ENCODE results near the gene GRIN2C.
"Not testable (repeated sequence)": the region's sequence is repeated elsewhere in the genome, so short reads cannot be mapped to it uniquely, and the experiment has no call there.

Gene GRIN2C

DNA sequence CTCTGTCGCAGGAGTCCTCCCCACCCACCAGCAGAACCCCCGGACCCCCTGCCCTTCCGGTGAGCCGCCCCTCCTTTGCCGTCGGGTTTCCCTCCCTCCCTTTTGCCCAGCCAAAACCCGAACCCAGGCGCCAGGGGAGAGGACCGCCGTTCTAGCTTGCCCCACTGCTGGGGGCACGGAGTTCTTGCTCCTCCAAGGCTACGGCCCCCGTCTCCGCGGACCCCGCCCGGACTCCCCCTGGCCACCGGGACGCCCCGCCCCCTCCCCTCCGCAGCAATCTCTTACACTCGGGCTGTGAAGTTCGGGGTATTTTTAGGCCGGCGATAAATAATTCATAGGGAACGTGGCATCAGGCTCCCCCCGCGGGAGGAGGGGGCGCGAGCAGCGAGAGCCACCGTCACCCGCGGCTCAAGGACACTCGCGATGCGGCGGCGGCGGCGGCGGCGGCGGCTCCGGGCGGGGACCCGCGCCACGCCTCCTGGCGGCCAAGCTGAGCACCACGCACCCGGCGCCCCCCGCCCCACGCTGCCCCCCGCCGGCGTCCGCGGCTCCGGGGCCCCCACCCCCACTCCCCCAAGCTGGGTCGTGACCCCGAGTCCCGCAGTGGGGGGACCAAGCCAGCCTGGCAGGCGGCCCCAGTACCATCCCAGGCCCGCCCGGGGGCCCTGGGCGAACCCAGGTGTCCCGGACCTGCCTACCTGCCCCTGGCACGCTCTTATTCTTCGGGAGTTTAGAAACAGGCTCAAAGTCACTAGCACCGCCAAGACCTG, at the start of gene GRIN2C:
TSS of gene GRIN2C (minus strand) at position 427 of the 770 bp plus-strand sequence. CDS start 4,793 bp downstream, outside the sequence.
- DNase-seq (ENCODE audit: low spot score) = no peak

GRCh38 chr17:74909097-74909496, 49.4 kb upstream of the GRIN2C start:
- DNase-seq (ENCODE audit: low spot score) = not testable (repeated sequence)

- DNase-seq (ENCODE audit: low spot score) = no peak
These were observed 47.3 kb upstream of the GRIN2C start for GRCh38 chr17:74907012-74907411.

DNA sequence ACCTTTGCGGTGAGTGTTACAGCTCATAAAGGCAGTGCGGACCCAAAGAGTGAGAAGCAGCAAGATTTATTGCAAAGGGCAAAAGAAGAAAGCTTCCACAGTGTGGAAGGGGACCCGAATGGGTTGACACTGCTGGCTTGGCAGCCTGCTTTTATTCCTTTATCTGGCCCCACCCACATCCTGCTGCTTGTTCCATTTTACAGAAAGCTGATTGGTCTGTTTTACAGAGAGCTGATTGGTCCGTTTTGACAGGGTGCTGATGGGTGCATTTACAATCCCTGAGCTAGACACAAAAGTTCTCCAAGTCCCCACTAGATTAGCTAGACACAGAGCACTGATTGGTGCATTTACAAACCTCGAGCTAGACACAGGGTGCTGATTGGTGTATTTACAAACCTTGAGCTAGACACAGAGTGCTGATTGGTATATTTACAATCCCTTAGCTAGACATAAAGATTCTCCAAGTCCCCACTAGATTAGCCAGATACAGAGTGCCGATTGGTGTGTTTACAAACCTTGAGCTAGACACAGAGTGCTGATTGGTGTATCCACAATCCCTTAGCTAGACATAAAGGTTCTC, 46.6 kb upstream of the GRIN2C start:
- DNase-seq (ENCODE audit: low spot score) = not testable (repeated sequence)

GRCh38 chr17:74904687-74905409, 45.2 kb upstream of the GRIN2C start:
- DNase-seq (ENCODE audit: low spot score) = no peak

- no peak for DNase-seq (ENCODE audit: low spot score)
These were observed 44.0 kb upstream of the GRIN2C start for GRCh38 chr17:74903671-74904070.

- no peak for DNase-seq (ENCODE audit: low spot score)
These were observed 43.3 kb upstream of the GRIN2C start for GRCh38 chr17:74903034-74903433.

DNA sequence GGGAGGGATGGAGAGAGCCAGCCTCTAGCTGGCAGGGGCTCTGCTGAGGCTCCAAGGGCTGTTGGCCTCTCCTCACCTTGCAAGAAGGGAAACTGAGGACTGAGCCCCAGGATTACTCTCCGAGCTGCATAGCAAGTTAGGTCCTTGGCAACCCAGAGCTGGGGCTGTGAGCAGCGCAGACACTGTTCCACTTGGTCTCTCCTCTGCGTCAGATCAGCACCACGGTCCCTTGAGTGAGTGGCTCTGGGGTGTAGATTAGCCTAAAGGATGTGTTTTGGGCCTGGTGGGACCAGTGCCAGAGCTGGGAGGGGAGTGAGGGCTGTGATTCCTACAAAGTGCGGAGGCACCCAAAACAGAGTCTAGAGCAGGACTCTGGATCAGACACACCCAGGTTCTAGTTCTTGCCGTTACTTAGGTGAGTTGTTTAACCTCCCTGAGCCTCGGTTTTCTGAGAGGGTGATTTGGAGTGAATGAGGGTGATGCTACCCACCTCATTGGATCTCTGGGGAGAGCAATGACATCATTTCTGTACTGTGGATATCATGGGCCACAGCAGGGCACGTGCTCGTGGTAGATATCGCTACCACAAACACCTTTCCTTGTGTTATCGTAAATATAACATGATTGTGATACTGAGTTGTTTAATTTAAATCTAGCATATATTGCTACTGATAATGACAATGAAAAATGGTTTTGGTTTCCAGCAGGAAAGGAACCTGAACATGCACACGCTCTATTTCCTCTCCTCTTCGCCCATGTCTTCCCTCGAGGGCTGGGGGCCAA, 41.9 kb upstream of the GRIN2C start:
- no peak for DNase-seq (ENCODE audit: low spot score)

GRCh38 chr17:74900208-74900607, 40.5 kb upstream of the GRIN2C start:
- DNase-seq (ENCODE audit: low spot score) = no peak

DNA sequence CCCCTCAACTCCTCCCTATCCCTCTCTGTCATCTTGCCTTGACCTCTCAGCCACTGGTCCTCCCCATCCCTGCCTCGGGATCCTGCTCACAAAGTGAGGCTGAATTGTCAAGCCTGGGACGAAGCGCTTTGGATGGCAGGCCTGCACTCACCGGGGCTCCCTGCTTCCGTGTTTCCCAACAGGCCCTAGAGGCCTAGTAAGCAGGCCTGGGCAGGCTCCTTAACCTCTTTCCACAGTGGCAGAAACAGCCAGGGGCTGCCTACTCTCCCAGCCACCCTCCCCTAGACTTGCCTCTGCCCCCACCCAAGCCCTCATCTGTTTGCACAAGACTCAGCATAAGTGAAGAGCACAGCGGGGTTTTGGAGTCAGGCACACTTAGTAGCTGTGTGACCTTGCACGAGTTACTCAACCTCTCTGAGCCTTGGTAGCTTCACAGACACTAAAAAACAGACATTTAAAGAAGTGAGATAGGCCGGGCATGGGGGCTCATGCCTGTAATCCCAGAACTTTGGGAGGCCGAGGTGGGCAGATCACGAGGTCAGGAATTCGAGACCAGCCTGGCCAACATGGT, 38.8 kb upstream of the GRIN2C start:
- no peak for DNase-seq (ENCODE audit: low spot score)

- no peak for DNase-seq (ENCODE audit: low spot score)
These were observed 34.4 kb upstream of the GRIN2C start for GRCh38 chr17:74893936-74894671.

DNA sequence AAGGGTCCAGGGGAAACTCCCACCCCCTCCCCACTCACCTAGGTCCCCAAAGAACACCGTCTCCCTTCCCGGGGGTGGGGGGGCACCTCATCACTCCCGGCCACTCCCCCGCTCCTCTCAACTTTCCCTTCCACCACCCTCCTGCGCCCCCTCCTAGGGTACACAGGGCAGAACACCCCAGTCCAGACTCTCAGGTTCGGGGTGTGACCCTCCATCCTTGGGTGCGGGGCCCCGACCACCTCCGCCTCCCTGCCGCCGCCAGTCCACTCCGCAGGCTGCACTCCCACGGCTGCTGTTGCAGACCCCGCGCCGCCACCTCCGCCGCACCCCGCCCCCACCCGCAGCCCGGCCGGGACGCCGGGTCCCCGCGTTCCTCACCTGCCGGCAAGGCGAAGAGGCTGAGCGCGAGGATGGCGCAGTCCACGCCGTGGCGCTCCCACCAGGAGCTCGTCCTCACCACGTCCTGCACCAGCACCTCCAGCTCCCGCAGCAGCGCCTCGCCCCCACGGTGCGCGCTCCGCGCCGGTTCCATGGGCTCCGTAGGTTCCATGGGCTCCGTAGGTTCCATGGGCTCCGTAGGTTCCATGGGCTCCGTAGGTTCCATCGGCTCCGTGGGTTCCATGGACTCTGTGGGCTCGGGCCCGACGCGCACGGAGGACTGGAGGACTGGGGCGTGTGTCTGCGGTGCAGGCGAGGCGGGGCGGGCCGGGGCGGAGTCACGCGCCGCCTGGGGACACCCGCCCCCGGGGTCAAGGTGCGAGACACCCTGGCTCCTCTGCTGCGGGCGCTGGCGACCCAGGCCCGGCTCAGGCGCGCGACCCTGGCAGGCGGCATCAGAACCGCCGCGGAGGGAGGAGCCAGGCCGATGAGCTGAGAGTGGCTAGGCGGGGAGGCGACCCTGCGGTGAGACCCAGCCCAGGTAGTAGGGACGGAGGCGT, 33.6 kb upstream of the GRIN2C start, which contains the start of gene FADS6:
TSS of gene FADS6 (minus strand) at position 660 of the 938 bp plus-strand sequence. CDS start at position 622, 38 bp downstream.
- no peak for DNase-seq (ENCODE audit: low spot score)

GRCh38 chr17:74892013-74892841, 32.5 kb upstream of the GRIN2C start:
- no peak for DNase-seq (ENCODE audit: low spot score)

- DNase-seq (ENCODE audit: low spot score) = no peak
These were observed 30.9 kb upstream of the GRIN2C start for GRCh38 chr17:74890554-74890953.

DNA sequence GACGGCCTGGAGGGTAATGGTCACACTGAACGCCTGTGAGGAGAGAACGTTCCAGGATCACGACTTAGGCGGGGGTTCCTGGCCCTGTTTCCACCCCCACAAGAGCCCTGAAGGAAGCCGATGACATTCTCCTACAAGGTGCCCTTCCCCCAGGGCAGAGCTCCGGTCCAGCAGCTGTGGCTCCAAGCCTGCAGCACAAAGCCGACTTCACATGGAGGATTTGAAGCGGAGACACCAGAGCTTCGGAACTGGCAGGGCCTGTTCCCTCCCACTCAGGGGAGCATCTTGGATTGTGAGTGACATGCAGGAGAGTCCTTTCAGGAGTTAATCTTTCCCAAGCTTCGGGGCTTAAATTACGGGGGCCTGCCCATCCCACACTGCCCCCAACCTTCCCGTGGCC, 28.8 kb upstream of the GRIN2C start:
- no peak for DNase-seq (ENCODE audit: low spot score)

DNA sequence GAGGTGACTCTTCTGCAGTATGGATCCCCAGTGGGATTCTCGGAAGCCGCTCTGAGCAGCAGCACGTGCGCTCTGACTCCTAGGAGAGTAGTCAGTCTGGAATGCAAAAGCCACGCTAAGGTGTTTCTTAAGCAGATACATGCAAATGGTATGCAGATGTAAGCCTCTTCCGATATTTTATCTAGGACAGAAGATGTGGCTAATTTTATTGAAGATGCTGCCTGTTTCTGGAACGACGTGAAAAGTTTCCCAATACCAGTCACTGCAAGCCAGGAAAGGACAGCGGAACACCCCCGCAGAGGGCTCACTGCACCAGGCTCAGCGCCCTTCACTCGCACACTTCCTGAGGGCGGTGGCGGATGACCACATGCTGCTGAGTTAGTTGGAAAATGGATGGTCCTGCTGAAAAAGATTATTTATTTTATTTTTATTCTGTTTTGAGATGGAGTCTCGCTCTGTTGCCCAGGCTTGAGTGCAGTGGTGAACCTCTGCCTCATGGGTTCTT, 23.6 kb upstream of the GRIN2C start:
- no peak for DNase-seq (ENCODE audit: low spot score)

- DNase-seq (ENCODE audit: low spot score) = no peak
These were observed 23.0 kb upstream of the GRIN2C start for GRCh38 chr17:74882517-74883240.

DNA sequence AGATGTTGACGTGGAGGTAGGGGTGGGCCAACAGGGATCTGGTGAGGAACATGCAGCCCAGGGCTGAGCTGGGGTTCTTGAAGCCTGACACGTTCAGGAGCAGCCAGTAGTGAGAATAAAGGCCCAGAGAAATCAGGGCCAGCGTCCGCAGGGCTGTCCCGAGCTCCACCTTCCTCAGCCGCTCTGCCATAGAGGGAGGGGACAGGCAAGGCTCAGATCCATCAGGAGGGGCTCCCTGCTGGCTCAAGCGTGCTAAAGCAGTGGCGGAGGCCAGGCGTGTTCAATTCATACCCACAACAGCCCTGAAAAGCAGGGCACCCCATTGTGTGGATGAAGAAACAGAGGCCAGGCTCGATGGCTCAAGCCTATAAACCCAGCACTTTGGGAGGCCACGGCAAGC, 21.4 kb upstream of the GRIN2C start:
- DNase-seq (ENCODE audit: low spot score) = no peak

Measured in RKO (cell line).